Medulla oblongata (tissue), 1 donor: ENCODE data around the gene KRTAP2-4.
"Not testable (repeated sequence)": the region's sequence is repeated elsewhere in the genome, so short reads cannot be mapped to it uniquely, and the experiment has no call there.

Experiments used
- DNase-seq: peaks from one replicate; pipeline ENCODE4 v3.0.0-alpha.2; 2015; ENCODE audit errors: extremely low spot score

The KRTAP2-4 gene, protein sequence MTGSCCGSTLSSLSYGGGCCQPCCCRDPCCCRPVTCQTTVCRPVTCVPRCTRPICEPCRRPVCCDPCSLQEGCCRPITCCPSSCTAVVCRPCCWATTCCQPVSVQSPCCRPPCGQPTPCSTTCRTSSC

DNA sequence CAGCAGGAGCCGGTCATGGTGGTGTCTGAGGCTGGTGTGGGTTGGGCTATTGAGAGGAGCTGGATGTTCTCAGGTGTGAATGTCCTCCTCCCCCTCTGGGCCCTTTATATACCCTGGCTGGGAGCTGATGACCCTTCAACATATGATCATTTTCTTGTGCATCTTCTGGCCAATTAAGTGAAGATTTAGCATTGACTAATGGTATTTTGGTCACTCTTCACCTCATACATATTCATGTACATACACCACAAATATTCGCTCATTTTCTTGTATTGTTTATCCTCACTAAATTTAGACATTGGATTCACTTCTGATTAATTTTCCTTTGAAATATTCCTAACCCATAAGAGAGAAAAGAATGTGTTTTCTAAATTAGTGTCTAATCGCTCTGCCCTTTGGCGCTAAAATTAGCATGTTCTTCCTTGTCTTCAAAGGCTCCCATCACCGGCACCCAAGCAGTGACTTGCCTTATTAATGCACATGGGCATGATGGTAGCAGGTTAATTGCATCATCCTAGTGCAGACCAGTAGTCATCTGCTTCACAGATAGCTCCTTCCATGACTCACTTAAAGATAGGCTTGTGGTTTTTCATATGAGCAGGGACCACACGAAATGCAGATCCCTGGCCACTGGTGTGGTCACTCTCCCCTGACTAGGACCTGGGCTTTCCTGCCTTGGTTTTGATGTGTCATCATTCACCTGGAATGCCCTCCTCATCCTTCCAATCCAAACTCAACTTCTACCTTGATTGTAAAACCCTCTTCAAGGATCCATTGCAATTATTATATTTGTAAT lies at the start of gene KRTAP2-4:
Gene KRTAP2-4 (minus strand): TSS at position 51 of the 796 bp plus-strand sequence. CDS start 34 bp downstream, at position 17.
- no peak for DNase-seq

GRCh38 chr17:41111151-41111885 lies 45.6 kb upstream of the KRTAP2-4 start:
- DNase-seq, result no peak

DNA sequence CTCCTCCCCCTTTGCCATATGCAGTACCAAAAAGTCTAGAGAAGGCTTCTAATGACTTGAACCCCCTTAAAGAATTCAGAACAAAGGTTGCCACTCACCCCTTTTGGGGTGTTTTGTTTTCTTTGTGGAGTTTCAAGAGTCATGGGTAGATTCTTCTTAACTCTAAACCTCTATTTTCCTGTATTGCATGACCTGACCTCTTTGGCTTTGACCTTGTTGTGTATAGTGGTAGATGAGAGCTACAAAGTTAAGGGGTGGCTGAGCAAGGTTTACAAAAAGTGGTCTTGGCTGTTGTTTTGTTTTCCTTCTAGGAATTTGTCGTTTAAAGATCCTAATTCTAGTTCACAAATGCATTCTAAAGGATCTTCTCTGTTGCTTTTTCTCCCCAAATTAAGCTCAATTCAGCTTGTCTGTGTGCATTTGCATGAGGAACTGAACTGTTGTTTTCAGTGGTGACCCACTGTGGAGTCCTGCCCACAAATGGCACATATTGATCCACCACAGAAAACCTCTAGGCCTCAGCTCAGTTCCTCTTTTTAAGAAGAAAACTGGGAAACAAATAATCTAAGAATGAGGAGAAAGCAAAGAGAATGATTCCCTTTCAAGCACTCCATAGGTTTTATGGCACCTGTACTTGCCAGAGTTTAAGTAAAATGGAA lies 43.2 kb upstream of the KRTAP2-4 start:
- not testable (repeated sequence) for DNase-seq

- no peak for DNase-seq
Observed at GRCh38 chr17:41107941-41108450, 42.3 kb upstream of the KRTAP2-4 start.

- DNase-seq, result not testable (repeated sequence)
Observed at GRCh38 chr17:41105347-41105746, 39.7 kb upstream of the KRTAP2-4 start, which contains the start of gene KRTAP4-9. Gene KRTAP4-9, plus strand, starts transcription at chr17:41105389. Its CDS starts 0 bp downstream, at chr17:41105389.

DNA sequence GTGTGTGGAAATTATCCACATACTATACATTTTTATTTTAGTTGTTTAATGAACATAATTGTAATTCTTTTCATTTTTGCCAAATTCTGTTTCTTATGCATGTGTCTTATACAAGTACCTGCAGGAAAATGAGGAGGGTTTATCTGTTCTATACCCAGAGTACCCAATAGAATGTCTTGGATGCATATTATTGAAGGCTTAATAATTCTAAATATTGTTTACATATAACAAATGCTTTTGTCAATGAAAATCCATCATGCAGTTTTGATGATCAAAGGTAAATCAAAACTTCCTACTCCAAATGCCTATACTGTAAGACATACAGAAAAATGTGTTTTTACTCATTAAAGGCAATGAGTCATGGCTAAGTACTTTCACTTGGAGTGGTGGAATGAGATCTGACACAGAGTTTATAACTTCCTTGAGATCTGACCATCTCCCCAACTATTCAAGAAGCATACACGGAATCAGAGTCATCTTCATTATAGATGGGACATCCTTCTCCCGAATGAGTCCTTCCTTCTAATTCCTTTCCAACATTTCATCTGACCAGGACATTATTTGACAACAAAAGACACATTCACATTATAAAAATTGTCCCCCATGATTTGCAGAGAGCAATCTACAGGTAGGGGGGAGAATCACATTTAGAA lies 38.8 kb upstream of the KRTAP2-4 start:
- not testable (repeated sequence) for DNase-seq

GRCh38 chr17:41103896-41104295 lies 38.2 kb upstream of the KRTAP2-4 start:
- no peak for DNase-seq

DNA sequence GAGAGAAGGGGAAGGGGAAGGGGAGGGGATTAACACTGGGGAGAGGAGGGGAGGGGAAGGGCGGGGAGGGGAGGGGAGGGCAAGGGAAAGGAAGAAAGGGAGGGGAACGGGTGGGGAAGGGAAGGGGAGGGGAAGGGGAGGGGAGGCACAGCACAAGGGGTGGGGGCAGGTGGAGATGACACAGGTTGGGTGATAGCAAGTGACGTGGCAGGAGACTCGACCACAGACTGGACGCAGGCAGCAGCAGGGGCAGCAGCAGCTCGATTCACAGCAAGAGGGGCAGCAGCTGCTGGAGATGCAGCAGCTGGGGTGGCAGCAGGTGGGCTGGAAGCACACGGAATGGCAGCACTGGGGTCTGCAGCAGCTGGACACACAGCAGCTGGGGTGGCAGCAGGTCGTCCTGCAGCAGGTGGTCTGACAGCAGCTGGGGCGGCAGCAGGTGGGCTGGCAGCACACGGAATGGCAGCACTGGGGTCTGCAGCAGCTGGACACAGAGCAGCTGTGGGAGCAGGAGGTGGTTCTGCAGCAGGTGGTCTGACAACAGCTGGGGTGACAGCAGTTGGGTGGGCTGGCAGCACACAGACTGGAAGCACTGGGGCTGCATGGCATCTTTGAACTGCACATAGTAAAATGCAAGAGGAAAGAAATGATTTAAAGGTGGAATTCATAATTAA lies 36.0 kb upstream of the KRTAP2-4 start, which contains the start of gene KRTAP4-16:
Gene KRTAP4-16 (minus strand): TSS at position 624 of the 674 bp plus-strand sequence. CDS start 0 bp downstream, at position 624.
- DNase-seq, result no peak

GRCh38 chr17:41099682-41100480 lies 34.2 kb upstream of the KRTAP2-4 start:
- not testable (repeated sequence) for DNase-seq

DNA sequence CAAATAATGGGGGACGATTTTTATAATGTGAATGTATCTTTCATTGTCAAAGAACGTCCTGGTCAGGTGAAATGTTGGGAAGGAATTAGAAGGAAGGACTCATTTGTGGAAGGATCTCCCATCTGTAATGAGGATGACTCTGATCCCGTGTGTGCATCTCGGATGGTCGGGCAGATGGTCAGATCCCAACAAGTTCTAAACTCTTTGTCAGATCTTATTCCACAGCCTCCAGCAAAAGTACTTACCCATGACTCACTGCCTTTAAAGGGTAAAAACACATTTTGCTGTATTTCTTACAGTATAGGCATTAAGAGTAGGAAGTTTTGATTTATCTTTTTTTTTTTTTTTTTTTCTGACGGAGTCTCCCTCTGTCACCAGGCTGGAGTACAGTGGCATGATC lies 32.8 kb upstream of the KRTAP2-4 start:
- DNase-seq, result no peak

GRCh38 chr17:41098042-41098441 lies 32.4 kb upstream of the KRTAP2-4 start, which contains the start of gene KRTAP4-8:
Gene KRTAP4-8, minus strand, starts transcription at chr17:41098142. Its CDS starts 58 bp downstream, at chr17:41098084.
- DNase-seq, result no peak

DNA sequence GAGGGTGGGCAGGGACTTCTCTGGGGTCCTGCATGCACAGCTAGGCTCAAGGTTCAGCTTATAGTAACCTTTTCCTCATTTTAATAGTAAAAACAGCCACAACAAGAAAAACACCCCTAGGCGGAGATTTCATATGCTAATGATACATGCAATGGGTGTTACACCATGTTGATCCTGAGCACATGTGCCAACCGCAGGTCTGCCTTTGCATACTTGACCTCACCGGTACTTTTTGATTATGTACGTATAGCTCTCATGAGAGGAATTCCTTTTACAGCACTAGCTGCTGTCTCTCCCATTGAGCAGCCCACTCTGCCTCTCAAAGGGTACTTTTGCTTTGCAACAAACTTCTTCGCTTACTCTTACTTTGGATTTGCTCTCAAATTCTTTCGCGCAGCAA lies 30.4 kb upstream of the KRTAP2-4 start:
- no peak for DNase-seq

- not testable (repeated sequence) for DNase-seq
Observed at GRCh38 chr17:41088760-41089352, 23.2 kb upstream of the KRTAP2-4 start.

GRCh38 chr17:41084100-41084856 lies 18.6 kb upstream of the KRTAP2-4 start, which contains the start of gene KRTAP4-7:
Gene KRTAP4-7, plus strand, starts transcription at chr17:41084150. Its CDS starts 57 bp downstream, at chr17:41084207.
- DNase-seq, result not testable (repeated sequence)

DNA sequence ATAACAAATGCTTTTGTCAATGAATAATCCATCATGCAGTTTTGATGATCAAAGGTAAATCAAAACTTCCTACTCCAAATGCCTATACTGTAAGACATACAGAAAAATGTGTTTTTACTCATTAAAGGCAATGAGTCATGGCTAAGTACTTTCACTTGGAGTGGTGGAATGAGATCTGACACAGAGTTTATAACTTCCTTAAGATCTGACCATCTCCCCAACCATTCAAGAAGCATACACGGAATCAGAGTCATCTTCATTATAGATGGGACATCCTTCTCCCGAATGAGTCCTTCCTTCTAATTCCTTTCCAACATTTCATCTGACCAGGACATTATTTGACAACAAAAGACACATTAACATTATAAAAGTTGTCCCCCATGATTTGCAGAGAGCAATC lies 17.7 kb upstream of the KRTAP2-4 start:
- not testable (repeated sequence) for DNase-seq

DNA sequence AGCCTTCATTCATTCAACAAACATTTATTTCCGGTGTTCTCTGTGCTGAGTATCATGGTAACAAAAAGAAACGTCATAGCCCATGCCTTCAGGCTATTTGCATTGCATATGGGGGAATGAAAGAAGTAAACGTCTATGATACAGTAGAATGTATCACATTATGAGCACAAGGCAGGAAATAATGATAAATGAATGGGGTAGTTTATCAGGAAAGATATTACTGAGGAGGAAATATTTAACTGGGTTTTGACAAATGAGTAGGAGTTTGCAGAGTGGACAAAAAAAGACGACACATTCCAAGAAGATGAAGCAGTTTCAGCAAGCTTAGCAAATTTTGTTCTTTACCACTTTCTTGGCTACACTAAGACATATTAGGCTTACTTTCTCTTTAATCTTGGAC lies 16.9 kb upstream of the KRTAP2-4 start:
- DNase-seq, result no peak

GRCh38 chr17:41076788-41077187 lies 11.1 kb upstream of the KRTAP2-4 start:
- no peak for DNase-seq

DNA sequence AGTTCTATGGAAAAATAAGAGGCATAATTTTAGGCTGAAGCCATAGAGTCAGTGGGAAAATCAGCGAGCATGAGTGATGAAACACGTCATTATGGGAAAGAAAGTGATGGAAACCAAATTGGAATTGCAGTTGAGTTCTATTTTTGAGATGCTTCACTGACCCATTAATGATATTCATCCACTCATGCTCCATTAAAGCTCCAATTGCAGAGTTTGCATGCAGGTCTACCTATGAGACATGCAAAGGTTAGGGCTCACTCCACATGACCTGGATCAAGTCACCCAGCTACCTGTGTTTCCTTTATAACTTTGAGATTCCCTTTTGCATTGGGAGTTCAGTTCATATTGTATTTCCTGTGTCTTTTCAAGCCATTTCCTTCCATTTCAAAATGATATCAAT lies 8.0 kb upstream of the KRTAP2-4 start:
- DNase-seq, result no peak
